Endometrial microvascular endothelial cells (primary cell): ENCODE measurements around the gene RNF112. TPM values are rescaled to one million over a fixed set of nuclear protein-coding genes. Genes with fewer than 3 reads are reported as not detected.

Experiments used
- in situ Hi-C: cut with HindIII; loops from 2 replicates; pipeline ENCODE4 v1.10.0; 2017; ENCODE audit warnings: low sequenced_read_pairs, low pct_unique_long_range_greater_than_20kb; ENCODE audit errors: inconsistent ontology term
- total RNA-seq: library from RNA; depleted of rRNA; stranded (reverse); fragments of >200 nt; gene quantifications from one replicate; pipeline ENCODE4 v1.2.3, GENCODE V29; 2015; ENCODE audit errors: inconsistent ontology term

RNF112 gene
- total RNA-seq, 1 donor from 2014 or later = not detected

GRCh38 chr17:19459018-19459655 is 48.1 kb downstream of the RNF112 start:
- in situ Hi-C loops = loop anchor here (25.0 kb wide), 1 partner anchor 97 kb away; the partner anchor contains the start of gene B9D1

GRCh38 chr17:19460700-19461099 is 49.7 kb downstream of the RNF112 start:
- in situ Hi-C loops = loop anchor here (25.0 kb wide), 1 partner anchor 98 kb away; the partner anchor contains the start of gene B9D1

- in situ Hi-C loops = loop anchor here (25.0 kb wide), 1 partner anchor 99 kb away; the partner anchor contains the start of gene B9D1
Observed at GRCh38 chr17:19461116-19461515, 50.1 kb downstream of the RNF112 start.

- in situ Hi-C loops = loop anchor here (25.0 kb wide), 1 partner anchor 99 kb away; the partner anchor contains the start of gene B9D1
Observed at GRCh38 chr17:19461681-19462080, 50.6 kb downstream of the RNF112 start.

- in situ Hi-C loops = loop anchor here (25.0 kb wide), 1 partner anchor 100 kb away; the partner anchor contains the start of gene B9D1
Observed at GRCh38 chr17:19462456-19463035, 51.5 kb downstream of the RNF112 start.

GRCh38 chr17:19464031-19465026 is 53.3 kb downstream of the RNF112 start:
- in situ Hi-C loops = loop anchor here (25.0 kb wide), 1 partner anchor 102 kb away; the partner anchor contains the start of gene B9D1

Other genes starting within 250 kb of the RNF112 start
- gene EPN2, start 173.9 kb upstream of the RNF112 start, total RNA-seq = 19.8 TPM
- gene B9D1, start 48.5 kb upstream of the RNF112 start, total RNA-seq = 32.9 TPM
- 21.9 TPM for gene MAPK7, start 32.7 kb upstream of the RNF112 start, total RNA-seq
- gene MFAP4, start 24.0 kb upstream of the RNF112 start, total RNA-seq = not detected
- gene SLC47A1, start 122.6 kb downstream of the RNF112 start, total RNA-seq = 1.7 TPM
- 75.4 TPM for gene ALDH3A2, start 237.5 kb downstream of the RNF112 start, total RNA-seq